Loucy (cell line): Measurements from ENCODE around the gene RASGRP3.

Experiments
- CTCF ChIP-seq: fragments of 200-600 bp; sonication (generic); conservative IDR thresholded peaks from 2 replicates; pipeline ENCODE4 v1.5.1; 2014; ENCODE audit warnings: mild to moderate bottlenecking, antibody characterized with exemption, low read length
- EZH2phosphoT487 ChIP-seq: fragments of 200-600 bp; IDR thresholded peaks from 2 replicates; pipeline ENCODE4 v1.6.1; 2018; ENCODE audit warnings: antibody characterized with exemption, mild to moderate bottlenecking, moderate library complexity, borderline replicate concordance

- no peak for TF ChIP-seq CTCF
- TF ChIP-seq EZH2phosphoT487, result no peak
Observed at GRCh38 chr2:33526132-33526531, 49.7 kb downstream of the RASGRP3 start.
